GM18499 (cell line): ENCODE data around the gene SIL1.

Experiments used
- ATAC-seq: cut with Tn5 transposase; IDR thresholded peaks from one replicate; pipeline ENCODE4 v1.9.1; 2021; ENCODE audit warnings: moderate number of reproducible peaks; ENCODE audit not compliant: insufficient read depth, unreplicated experiment

The SIL1 gene

DNA sequence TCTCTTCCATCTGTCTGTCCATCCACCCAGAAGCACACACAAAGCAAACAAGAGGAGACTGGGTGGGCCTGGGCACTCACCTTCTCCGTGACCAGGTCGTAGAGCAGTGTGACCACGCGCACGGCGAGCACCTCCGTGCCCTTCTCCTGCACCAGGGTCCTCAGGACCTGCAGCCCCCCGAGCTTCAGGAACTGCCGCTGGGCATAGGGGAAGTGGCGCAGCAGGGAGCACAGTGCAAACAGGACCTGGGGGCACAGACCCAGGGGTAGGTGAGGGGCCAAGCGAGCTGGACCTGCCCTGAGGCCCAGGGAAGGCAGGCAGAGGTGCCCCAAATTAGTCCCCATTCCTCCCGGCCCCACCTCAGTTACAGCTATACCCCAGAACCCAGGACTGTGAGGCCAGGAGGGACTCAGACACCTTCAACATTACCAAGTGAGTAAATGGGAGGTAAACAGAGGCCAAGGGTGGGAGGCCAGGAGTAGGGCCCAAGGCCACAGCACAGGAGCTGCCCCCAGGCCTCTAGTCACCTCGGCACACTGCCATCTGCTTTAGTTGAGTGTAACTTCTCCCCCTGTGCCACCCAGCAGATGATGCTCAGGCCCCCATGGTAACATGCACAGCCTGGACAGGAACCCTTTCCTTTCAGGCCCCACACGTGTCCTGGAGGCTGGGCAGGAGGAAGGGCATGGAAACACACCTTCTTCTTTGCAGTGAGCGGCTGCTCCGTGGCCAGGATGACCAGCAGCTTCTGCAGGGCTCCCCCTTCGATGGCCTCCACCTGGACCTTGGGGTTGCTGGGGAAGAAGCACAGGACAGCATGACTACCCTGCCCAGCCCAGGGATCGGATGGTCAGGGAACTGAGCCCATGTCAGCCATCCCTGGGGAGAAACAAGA is 246.8 kb downstream of the SIL1 start:
- ATAC-seq, result no peak

DNA sequence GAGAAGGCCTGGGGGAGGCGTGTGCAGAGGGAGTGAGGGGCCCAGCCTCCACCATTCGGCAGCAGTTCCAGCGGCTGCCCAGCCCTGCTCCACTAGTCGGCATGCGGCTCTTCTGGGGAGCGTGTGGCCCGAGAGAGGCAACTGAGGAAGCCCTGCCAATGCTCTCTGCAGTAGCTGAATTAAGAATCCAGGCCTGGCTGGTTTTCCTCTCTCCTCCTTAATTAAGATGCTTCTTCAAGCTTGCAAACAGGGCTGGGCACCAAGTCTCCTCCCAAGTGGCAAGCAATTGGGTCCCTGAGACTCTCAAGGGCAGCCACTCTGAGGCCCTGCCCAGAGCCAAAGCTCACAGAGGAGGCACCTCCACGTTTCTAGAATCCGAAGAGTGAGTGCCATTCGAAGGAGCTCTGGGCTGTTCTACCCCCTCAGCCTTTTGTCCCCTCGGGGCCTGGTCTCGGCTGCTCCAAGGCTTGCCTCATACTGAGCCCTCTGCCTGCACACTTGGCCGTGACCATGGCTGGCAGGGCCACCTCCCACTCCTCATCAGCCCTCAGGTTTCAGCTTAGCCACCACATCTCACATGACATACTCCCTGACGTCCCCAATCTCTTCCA is 247.6 kb downstream of the SIL1 start:
- ATAC-seq, result no peak

GRCh38 chr5:138949988-138950387 is 248.2 kb downstream of the SIL1 start:
- no peak for ATAC-seq

DNA sequence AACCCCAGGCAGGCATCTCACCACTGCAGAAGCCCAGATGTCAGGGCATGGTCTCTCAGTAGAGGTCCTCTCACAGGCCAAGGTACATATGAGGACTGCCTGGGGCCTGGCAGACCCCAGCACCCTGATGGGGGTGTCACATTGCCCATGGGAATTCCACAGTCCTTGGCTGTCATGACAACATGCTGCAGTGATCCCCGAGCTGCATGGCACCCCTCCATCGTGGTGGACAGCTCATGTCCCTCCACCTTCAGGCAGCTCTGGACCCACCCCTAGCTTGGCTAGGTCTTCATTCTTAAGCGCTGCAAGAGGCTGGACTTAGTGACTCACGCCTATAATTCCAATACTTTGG is 249.0 kb downstream of the SIL1 start:
- no peak for ATAC-seq

DNA sequence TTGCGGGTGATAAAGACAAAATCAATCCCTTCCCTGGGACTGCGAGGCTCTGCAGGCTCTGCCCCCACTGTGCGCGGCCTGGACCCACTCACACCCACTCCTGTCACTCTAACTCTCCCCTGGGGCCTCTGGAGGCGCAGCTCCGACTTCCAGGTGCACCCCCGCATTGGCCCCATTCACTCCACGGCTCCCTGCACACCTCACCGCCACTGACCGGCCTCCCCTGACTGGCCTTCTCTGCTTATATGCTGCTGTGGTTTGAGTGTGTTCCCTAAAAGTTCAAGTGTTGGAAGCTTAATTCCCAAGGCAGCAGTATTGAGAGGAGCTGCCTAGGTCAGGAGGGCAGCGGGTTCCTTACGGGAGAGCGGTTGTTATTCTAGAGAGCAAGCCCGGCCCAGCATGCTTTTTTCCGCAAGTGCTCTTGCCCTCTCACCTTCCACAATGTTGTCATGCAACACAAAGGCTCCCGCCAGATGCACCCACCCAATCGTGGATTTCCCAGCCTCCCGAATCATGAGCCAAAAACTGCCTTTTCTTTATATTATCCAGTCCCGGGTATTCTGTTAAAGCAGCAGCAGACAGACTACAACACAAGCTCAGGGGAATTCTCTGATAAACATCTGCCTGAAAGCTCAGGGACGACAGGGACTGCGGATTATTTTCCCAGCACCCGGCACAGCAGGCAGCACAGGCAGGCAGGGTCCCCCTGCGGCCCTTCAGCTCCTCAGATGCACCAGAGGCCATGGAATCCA is 249.5 kb downstream of the SIL1 start:
- ATAC-seq, result no peak

GRCh38 chr5:138947780-138948179 is 250.4 kb downstream of the SIL1 start:
- no peak for ATAC-seq

DNA sequence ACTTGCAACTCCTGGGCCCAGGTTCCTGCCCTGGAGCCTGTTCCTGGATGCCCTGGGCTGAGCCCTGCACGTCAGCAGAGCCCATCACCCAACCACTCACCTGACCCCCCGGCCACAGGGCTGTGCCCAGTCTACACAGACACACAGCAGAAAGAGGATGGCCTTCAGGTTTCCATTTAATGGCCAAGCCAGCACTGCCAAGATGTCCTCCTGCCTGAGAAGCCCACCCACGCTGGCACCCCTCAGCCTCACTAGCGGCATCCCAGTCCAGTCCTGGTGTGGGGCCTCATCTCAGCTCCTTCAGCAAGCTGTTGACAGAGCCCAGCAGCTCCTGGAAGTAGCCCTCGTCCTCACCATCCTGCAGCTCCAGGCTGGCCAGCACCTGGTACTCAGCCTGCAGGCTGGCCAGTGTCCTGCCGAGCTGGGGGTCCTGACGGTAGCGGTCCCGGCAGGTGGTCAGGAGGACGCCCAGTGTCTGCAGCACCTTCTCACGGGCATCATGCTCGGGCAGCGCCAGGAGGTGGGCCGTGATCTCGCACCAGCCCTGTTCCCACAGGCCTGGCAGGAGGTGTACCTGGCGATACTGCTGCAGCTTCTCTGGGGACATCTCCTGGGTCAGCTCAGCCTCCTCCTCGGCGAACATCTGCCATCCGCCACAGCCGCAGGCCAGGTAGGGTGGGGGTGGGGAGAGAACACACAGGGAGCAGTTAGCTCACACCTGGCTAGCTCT is 251.2 kb downstream of the SIL1 start:
- ATAC-seq, result no peak

DNA sequence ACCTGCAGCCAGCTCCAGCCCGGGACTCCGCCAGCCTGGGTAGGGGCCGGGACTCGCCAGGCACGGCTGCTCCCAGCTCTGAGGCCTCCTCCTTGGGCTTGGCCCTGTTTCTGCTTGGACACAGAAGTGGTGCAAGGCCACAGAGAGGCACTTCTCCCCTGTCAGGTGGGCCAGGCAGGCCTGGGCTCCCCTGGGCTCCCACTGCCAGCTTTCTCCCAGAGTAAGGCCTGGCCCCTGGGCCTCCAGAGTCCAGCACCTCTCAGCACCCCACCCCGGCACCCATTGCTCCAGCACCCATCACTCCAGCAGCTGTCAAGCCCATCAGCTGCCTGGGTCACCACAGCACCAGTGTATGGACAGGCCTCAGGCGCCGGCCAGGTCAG is 251.9 kb downstream of the SIL1 start:
- ATAC-seq, result no peak

- no peak for ATAC-seq
Measured at GRCh38 chr5:138945421-138946240, 252.5 kb downstream of the SIL1 start.

DNA sequence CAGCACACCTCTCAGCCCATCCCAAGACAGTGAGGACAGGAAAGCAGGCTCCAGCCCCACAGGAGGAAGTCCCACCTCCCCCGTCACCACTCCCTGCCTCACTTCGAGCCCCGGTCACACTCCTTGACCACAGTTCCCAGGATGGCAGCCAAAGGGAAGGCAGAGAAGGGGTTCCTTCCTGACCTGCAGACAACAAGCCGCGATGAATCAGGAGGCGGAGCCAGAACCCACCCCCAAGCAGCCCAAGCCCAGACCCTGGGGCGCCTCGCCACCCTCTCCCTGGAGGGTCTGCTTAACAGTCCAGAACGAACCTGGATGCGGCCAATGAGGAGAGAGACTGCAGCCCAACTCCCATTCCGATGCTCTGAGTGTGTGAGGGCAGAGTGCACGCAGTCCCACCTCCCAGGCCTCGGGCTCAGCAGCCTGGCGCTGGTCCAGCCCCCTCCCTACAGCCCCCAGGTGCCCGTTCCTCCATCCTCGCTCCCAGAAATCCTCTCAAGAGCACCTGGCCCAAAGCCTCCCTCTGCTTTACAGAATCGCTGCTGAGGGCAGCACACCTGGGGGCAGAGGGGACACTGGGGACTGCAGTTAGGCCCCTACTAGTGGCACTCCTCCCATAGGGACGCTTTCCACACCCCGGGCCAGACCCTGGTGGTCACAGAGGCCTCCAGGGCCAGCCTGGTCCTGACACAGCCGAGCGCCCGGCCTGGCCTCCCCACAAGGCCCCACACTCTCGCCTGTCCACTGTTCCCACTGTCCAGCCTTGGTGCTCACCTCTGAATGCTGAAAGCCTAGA is 253.4 kb downstream of the SIL1 start:
- no peak for ATAC-seq

- ATAC-seq, result no peak
Measured at GRCh38 chr5:138943599-138944173, 254.5 kb downstream of the SIL1 start.

GRCh38 chr5:138942861-138943260 is 255.3 kb downstream of the SIL1 start:
- ATAC-seq, result no peak

DNA sequence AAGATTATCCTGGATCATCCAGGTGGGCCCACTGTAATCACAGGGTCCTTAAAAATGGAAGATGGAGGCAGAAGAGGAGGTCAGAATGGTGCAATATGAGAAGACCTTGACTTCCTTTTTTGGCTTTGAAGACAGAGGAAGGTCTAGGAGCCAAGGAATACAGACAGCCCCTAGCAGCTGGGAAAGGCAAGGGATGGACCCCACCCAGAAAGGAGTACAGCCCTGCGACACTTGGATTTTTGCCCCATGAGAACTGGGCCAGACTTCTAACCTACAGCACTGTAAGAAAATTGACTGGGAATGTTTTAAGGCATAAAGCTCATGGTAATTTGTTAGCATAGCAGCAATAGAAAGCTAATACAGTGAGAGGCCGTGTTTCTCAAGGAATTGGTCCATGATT is 256.1 kb downstream of the SIL1 start:
- no peak for ATAC-seq

DNA sequence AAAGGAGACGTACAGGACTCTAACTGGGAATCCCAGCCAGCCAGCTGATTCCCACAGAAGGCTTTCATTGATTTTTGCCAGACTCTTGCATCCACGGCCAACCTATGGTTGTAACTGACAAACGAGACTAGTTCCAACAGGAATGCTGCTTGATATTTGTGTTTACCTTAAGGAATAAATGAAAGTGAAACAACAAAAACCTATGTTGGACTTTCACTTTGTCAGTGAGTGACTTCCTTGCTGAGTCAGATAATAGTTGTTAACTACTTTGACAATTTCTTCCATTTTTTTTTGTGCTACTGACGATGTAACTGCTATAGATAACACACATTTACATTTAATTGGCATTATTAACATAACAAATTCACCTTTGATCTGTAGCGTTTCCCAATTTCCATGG is 259.6 kb downstream of the SIL1 start:
- ATAC-seq, result no peak

GRCh38 chr5:138937392-138938387 is 260.5 kb downstream of the SIL1 start:
- ATAC-seq, result no peak

DNA sequence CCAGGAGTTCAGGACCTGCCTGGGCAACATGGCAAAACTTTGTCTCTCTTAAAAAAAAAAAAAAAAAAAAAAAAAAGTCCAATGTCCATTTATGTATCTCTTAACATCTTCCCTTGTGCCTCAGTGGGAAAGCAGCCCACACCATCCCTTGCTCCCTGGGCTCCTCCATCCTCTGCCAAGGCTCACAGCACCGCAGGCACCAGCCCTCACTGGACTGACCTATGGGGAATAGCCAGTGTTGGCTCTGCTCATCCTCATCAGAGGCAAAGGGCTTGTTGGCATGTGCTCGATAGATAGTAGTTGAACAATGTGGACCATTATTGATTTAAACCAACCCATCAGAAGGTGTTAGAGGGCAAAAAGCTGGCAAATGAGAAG is 261.2 kb downstream of the SIL1 start:
- ATAC-seq, result no peak

DNA sequence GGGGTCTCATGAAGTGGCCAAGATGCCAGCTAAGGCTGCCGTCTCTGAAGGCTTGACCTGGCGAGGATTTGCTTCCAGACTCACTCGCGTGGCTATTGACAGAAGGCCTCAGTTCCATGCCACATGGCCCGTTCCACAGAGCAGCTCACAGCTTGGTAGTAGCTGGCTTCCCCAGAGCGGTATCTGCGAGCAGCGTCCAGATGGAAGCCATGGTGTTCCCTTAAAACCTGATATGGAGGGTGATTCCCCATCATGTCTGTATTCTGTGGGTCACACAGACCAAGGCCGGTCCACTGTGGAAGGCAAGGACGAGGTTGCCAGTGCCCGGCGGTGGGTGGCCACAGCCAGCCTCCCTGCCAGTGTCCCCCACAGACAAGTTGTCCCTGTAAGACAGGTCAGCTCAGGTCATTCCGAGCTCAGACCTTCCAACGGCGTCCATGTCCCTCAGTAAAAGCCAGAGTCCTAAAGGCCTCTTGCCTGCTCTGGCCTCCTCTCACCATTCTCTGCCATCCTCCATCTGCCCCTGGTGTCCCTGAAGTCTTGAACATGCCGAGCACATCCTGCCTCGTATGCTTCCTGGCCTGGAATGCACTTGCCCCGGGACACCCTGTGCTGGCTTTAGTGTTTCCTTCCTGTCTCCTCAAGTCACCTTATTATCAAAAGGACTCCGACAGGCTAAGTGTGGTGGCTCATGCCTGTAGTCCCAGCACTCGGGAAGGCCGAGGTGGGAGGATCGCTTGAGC is 261.8 kb downstream of the SIL1 start:
- ATAC-seq, result no peak
